Mesendoderm (in vitro differentiated cells): ENCODE measurements around the gene DCTN2.
"Not testable (repeated sequence)": the region's sequence is repeated elsewhere in the genome, so short reads cannot be mapped to it uniquely, and the experiment has no call there.

Source experiments
- DNase-seq: peaks from one replicate; pipeline ENCODE4 v3.0.0; 2013
- H2AK5ac ChIP-seq: 2 replicates; pipeline ENCODE4 v1.6.1; 2013; ENCODE audit warnings: low read length, inconsistent platforms
- H2BK120ac ChIP-seq: 2 replicates; pipeline ENCODE4 v1.6.1; 2013; ENCODE audit warnings: low read depth, mild to moderate bottlenecking, low read length, moderate library complexity, mixed read lengths
- H2BK15ac ChIP-seq: replicated peaks from 2 replicates; pipeline ENCODE4 v1.6.1; 2013; ENCODE audit warnings: low read depth, mild to moderate bottlenecking, moderate library complexity
- H2BK5ac ChIP-seq: 2 replicates; pipeline ENCODE4 v1.6.1; 2013; ENCODE audit warnings: low read length, inconsistent platforms
- H3K18ac ChIP-seq: 2 replicates; pipeline ENCODE4 v1.6.1; 2013; ENCODE audit warnings: mild to moderate bottlenecking, low read length, mixed read lengths
- H3K23ac ChIP-seq: one replicate; pipeline ENCODE4 v1.6.1; 2013; ENCODE audit warnings: low read length
- H3K27ac ChIP-seq: 2 replicates; pipeline ENCODE4 v1.5.1; 2013; ENCODE audit warnings: low read depth, mild to moderate bottlenecking, inconsistent platforms, low read length, moderate library complexity
- H3K27me3 ChIP-seq: 2 replicates; pipeline ENCODE4 v1.6.1; 2013; ENCODE audit warnings: low read length, control low read depth, mild to moderate bottlenecking, inconsistent platforms; ENCODE audit not compliant: insufficient read depth, poor library complexity
- H3K36me3 ChIP-seq: 2 replicates; pipeline ENCODE4 v1.6.1; 2013; ENCODE audit warnings: low read length, inconsistent platforms; ENCODE audit not compliant: control insufficient read depth, insufficient read depth
- H3K4ac ChIP-seq: one replicate; pipeline ENCODE4 v1.6.1; 2013; ENCODE audit warnings: low read depth, mild to moderate bottlenecking, low read length, moderate library complexity
- H3K4me1 ChIP-seq: 2 replicates; pipeline ENCODE4 v1.6.1; 2013; ENCODE audit warnings: low read depth, low read length, inconsistent platforms; ENCODE audit not compliant: control insufficient read depth
- H3K4me2 ChIP-seq: 2 replicates; pipeline ENCODE4 v1.6.1; 2013; ENCODE audit warnings: low read length
- H3K4me3 ChIP-seq: 2 replicates; pipeline ENCODE4 v1.5.1; 2013; ENCODE audit warnings: mild to moderate bottlenecking, low read length
- H3K56ac ChIP-seq: one replicate; pipeline ENCODE4 v1.6.1; 2013; ENCODE audit warnings: low read length
- H3K79me1 ChIP-seq: 2 replicates; pipeline ENCODE4 v1.6.1; 2013; ENCODE audit warnings: low read length, inconsistent platforms
- H3K79me2 ChIP-seq: 2 replicates; pipeline ENCODE4 v1.6.1; 2013; ENCODE audit warnings: mild to moderate bottlenecking, low read length; ENCODE audit not compliant: control insufficient read depth, insufficient read depth
- H3K9ac ChIP-seq: 2 replicates; pipeline ENCODE4 v1.6.1; 2013; ENCODE audit warnings: low read length, inconsistent platforms
- H4K5ac ChIP-seq: one replicate; pipeline ENCODE4 v1.6.1; 2013; ENCODE audit warnings: low read length
- H4K8ac ChIP-seq: one replicate; pipeline ENCODE4 v1.6.1; 2013; ENCODE audit warnings: low read depth, mild to moderate bottlenecking, control low read depth, low read length, moderate library complexity
- WGBS: extraction: QIAGEN DNeasy Blood & Tissue Kit; methylation state at CpG from one replicate; pipeline ENCODE4 v1.1.7; 2013; ENCODE audit warnings: low lambda C conversion rate, missing lambda C conversion rate; ENCODE audit not compliant: insufficient coverage; ENCODE audit errors: extremely low coverage; 5-methylcytosine and 5-hydroxymethylcytosine counted together

The DCTN2 gene

DNA sequence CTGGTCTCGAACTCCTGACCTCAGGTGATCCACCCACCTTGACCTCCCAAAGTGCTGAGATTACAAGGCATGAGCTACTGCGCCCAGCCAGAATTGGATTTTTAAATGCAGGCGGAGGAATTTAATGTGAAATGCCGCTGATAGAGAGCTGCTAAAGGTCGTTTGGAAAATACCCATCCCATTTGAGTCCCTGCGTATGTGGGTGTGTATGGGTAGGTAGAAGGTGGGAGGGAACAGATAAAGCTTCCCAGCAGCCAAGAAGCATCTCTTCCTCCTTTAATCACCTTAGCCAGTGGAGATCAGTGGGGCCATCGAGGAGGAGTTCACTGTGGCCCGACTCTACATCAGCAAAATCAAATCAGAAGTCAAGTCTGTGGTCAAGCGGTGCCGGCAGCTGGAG, 27.8 kb upstream of the DCTN2 start:
- no CpG with 5 or more reads among the region's 10 CpGs for WGBS
- H2BK120ac ChIP-seq, result no peak overlapping the region
- H3K79me1 ChIP-seq, result no peaks in the 10 kb centered on the region
- no peak overlapping the region for H3K9ac ChIP-seq
- H4K5ac ChIP-seq, result no peak overlapping the region
- no peak overlapping the region for H3K23ac ChIP-seq
- H3K79me2 ChIP-seq, result no peaks in the 10 kb centered on the region
- H3K18ac ChIP-seq, result no peak overlapping the region
- peaks cover 4% of the 10 kb centered on the region for H3K36me3 ChIP-seq
- no peak overlapping the region for H2BK5ac ChIP-seq
- no peaks in the 10 kb centered on the region for H3K4me1 ChIP-seq
- no peak overlapping the region for H2BK15ac ChIP-seq
- no peaks in the 10 kb centered on the region for H3K27me3 ChIP-seq
- H3K4me3 ChIP-seq, result no peak overlapping the region
- H3K4ac ChIP-seq, result no peak overlapping the region
- H3K56ac ChIP-seq, result no peak overlapping the region
- H3K4me2 ChIP-seq, result no peak overlapping the region
- no peak for DNase-seq
- H2AK5ac ChIP-seq, result no peak overlapping the region
- no peak overlapping the region for H3K27ac ChIP-seq
- H4K8ac ChIP-seq, result no peak overlapping the region

DNA sequence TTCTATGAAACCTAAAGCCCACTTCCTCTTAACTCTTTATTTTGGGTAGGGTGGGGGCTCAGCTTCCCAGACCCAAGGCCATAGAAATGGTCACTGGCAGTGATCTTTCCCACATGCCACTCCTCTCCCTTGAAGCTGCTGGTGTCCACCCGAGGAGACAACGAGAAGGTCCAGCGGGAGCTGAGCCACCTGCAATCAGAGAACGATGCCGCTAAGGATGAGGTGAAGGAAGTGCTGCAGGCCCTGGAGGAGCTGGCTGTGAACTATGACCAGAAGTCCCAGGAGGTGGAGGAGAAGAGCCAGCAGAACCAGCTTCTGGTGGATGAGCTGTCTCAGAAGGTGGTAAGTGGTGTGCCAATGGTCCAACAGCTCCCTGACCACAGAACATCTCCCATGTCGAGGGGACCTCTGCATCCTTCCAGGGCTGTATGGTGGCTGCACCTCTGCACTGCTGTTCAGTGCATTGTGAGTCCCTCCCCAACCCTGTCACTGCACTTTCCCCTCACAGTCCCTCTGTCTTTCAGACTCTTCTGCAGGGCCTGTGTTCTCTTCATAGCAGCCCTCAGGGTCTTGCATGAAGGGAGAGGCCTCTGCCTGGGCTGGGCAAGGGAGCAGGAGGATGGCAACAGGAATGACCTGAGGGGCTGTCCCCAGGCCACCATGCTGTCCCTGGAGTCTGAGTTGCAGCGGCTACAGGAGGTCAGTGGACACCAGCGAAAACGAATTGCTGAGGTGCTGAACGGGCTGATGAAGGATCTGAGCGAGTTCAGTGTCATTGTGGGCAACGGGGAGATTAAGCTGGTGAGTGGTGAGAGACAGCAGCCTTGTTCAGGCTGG, 25.2 kb upstream of the DCTN2 start:
- Histone ChIP-seq H3K18ac (no peak overlapping the region), H2BK120ac (no peak overlapping the region), H3K56ac (no peak overlapping the region), H3K4me1 (no peaks in the 10 kb centered on the region), H3K4ac (no peak overlapping the region), H3K36me3 (peaks cover 4% of the 10 kb centered on the region), H2BK5ac (no peak overlapping the region), H3K9ac (no peak overlapping the region), H3K27ac (no peak overlapping the region), H2AK5ac (no peak overlapping the region), H3K79me2 (no peaks in the 10 kb centered on the region), H3K79me1 (no peaks in the 10 kb centered on the region), H3K4me3 (no peak overlapping the region), H2BK15ac (no peak overlapping the region), H3K23ac (no peak overlapping the region), H3K4me2 (no peak overlapping the region), H4K5ac (no peak overlapping the region), H3K27me3 (no peaks in the 10 kb centered on the region), H4K8ac (no peak overlapping the region)
- WGBS, result no CpG with 5 or more reads among the region's 12 CpGs
- DNase-seq, result no peak

DNA sequence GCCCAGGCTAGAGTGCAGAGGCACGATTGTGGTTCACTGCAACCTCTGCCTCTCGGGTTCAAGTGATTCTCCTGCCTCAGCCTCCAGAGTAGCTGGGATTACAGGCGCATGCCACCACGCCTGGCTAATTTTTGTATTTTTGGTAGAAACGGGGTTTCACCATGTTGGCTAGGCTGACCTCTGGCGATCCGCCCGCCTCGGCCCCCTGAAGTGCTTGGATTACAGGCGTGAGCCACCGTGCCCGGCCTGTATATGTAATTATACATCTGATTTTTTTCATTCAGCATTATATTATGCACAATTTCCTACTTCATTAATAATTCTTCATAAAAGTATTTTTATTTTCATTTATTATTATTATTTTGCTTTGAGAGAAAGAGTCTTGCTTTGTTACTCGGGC, 23.4 kb upstream of the DCTN2 start:
- not testable (repeated sequence) for H3K56ac ChIP-seq, H4K5ac ChIP-seq, H3K4ac ChIP-seq, H3K27me3 ChIP-seq, H3K27ac ChIP-seq, H2BK15ac ChIP-seq, H3K18ac ChIP-seq, H3K23ac ChIP-seq, H4K8ac ChIP-seq, H3K4me2 ChIP-seq, H2BK120ac ChIP-seq, H3K4me1 ChIP-seq, H2AK5ac ChIP-seq, H2BK5ac ChIP-seq, DNase-seq, H3K4me3 ChIP-seq, H3K36me3 ChIP-seq, H3K79me1 ChIP-seq, H3K9ac ChIP-seq, H3K79me2 ChIP-seq
- WGBS, result no CpG with 5 or more reads among the region's 13 CpGs

DNA sequence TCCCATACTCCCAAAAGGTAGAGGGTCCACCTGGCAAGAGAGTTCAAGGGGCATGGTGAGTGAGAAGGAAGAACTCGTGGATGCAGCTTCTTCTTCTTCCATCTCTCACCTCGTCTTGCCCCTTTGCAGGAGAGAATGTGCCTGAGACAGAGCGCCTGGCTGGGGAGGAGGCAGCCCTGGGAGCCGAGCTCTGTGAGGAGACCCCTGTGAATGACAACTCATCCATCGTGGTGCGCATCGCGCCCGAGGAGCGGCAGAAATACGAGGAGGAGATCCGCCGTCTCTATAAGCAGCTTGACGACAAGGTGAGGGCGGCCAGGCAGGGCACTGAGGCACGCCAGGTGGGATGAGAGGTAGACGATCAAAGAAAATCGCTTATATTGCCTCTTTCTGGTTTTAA, 22.9 kb upstream of the DCTN2 start:
- no peaks in the 10 kb centered on the region for H3K4me1 ChIP-seq
- H3K79me1 ChIP-seq, result no peaks in the 10 kb centered on the region
- H3K4me3 ChIP-seq, result no peak overlapping the region
- H3K36me3 ChIP-seq, result peaks cover 2% of the 10 kb centered on the region
- H3K27me3 ChIP-seq, result no peaks in the 10 kb centered on the region
- DNase-seq, result no peak
- H3K23ac ChIP-seq, result no peak overlapping the region
- no peak overlapping the region for H2BK15ac ChIP-seq
- H3K4me2 ChIP-seq, result no peak overlapping the region
- H3K56ac ChIP-seq, result no peak overlapping the region
- no peak overlapping the region for H4K8ac ChIP-seq
- no peak overlapping the region for H3K18ac ChIP-seq
- no peak overlapping the region for H3K4ac ChIP-seq
- no peak overlapping the region for H4K5ac ChIP-seq
- H2BK5ac ChIP-seq, result no peak overlapping the region
- H2BK120ac ChIP-seq, result no peak overlapping the region
- H2AK5ac ChIP-seq, result no peak overlapping the region
- no peaks in the 10 kb centered on the region for H3K79me2 ChIP-seq
- WGBS, result no CpG with 5 or more reads among the region's 18 CpGs
- no peak overlapping the region for H3K27ac ChIP-seq
- H3K9ac ChIP-seq, result no peak overlapping the region

DNA sequence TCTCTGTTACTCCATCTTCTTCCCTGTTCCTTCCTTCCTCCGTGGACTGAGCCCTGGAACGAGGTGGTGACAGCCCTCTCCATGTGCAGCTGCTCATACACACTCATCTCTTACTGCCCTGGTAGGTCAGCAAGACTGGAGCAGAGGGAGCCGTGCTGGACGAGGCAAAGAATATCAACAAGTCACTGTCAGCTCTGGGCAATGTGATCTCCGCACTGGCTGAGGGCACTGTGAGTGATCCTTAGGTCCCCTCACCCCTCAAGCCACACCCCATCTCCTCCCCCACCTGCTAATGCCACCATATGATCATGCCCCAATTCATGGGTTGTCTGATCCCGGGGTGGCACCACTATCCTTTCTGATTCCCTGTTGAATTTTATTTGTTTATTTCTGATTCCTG, 21.8 kb upstream of the DCTN2 start:
- WGBS, result no CpG with 5 or more reads among the region's 6 CpGs
- DNase-seq, result no peak

More for the DNA sequence above, 21.8 kb upstream of the DCTN2 start:
- Histone ChIP-seq H3K4me1 (no peaks in the 10 kb centered on the region), H3K79me2 (no peaks in the 10 kb centered on the region), H3K4me2 (no peak overlapping the region), H4K8ac (no peak overlapping the region), H2BK120ac (no peak overlapping the region), H3K23ac (no peak overlapping the region), H3K9ac (no peak overlapping the region), H4K5ac (no peak overlapping the region), H3K36me3 (peaks cover 2% of the 10 kb centered on the region), H3K4me3 (no peak overlapping the region), H3K27ac (no peak overlapping the region), H3K4ac (no peak overlapping the region), H2BK5ac (no peak overlapping the region), H2AK5ac (no peak overlapping the region), H3K56ac (no peak overlapping the region), H3K27me3 (no peaks in the 10 kb centered on the region), H3K18ac (no peak overlapping the region), H3K79me1 (no peaks in the 10 kb centered on the region), H2BK15ac (no peak overlapping the region)
